Gastrocnemius medialis (tissue), 4 donors: ENCODE results near the gene OR5M8. TPM values are rescaled to one million over a fixed set of nuclear protein-coding genes. Genes with fewer than 3 reads are reported as not detected.

Experiments used
- ATAC-seq, 2 donors: fragments of 150-250 bp; one replicate each; pipeline ENCODE4 v1.9.1; 2016
- DNase-seq, 2 donors: peaks; one replicate each; pipeline ENCODE4 v3.0.0-alpha.2; 2019
- H3K27ac ChIP-seq, 4 donors: fragments of 200-600 bp; sonication (generic); 1 replicate in 1 of 4; 2 replicates in 3 of 4; pipeline ENCODE4 v1.5.1; 2016 to 2018; ENCODE audit warnings: mild to moderate bottlenecking in 2 of 4, moderate library complexity in 1 of 4
- H3K27me3 ChIP-seq, 3 donors: fragments of 200-600 bp; sonication (generic) in 2 of 3; 1 replicate in 1 of 3; 2 replicates in 2 of 3; pipeline versions ENCODE4 v1.5.1 to v1.6.0; 2016 to 2019; ENCODE audit warnings: mild to moderate bottlenecking in 1 of 3, moderate library complexity in 1 of 3
- H3K36me3 ChIP-seq, 2 donors: fragments of 200-600 bp; sonication (generic) in 1 of 2; one replicate each; pipeline ENCODE4 v1.5.1; 2017 to 2018
- H3K4me1 ChIP-seq, 2 donors: fragments of 200-600 bp; sonication (generic) in 1 of 2; one replicate each; pipeline ENCODE4 v1.5.1; 2016 to 2017; ENCODE audit warnings: mild to moderate bottlenecking in 2 of 2
- H3K4me3 ChIP-seq, 4 donors: fragments of 200-600 bp; sonication (generic) in 3 of 4; 1 replicate in 1 of 4; 2 replicates in 3 of 4; pipeline ENCODE4 v1.5.1; 2016 to 2019; ENCODE audit warnings: mild to moderate bottlenecking in 2 of 4
- H3K9me3 ChIP-seq, 3 donors: fragments of 200-600 bp; sonication (generic) in 2 of 3; 1 replicate in 1 of 3; 2 replicates in 2 of 3; pipeline ENCODE4 v1.5.1; 2016 to 2019
- CTCF ChIP-seq, 5 experiments: fragments of 450-650 bp in 3 of 5; fragments of 200-600 bp in 2 of 5; sonication (generic) in 2 of 5; IDR thresholded peaks in 4 of 5; conservative IDR thresholded peaks in 1 of 5; 1 replicate in 4 of 5; 2 replicates in 1 of 5; pipeline ENCODE4 v1.5.1; 2016 to 2019; ENCODE audit warnings: antibody characterized with exemption in 5 of 5, mild to moderate bottlenecking in 3 of 5, moderate library complexity in 3 of 5
- POLR2A ChIP-seq, 2 donors: fragments of 450-650 bp; IDR thresholded peaks; one replicate each; pipeline ENCODE4 v1.6.1; 2017; ENCODE audit warnings: antibody characterized with exemption in 2 of 2, mild to moderate bottlenecking in 2 of 2, moderate library complexity in 2 of 2
- in situ Hi-C, 4 donors: fragments of 200-750 bp; cut with MboI; loops; one replicate each; pipeline versions ENCODE4 v1.15.0 to v1.8.0; 2017; ENCODE audit warnings: low sequenced_read_pairs in 4 of 4
- intact Hi-C: fragments of 100-400 bp; cut with DNase I; formaldehyde crosslinking; loops from one replicate; pipeline ENCODE4 v1.15.1; 2023; ENCODE audit warnings: low total_unique reads
- total RNA-seq, 4 donors: library from RNA; depleted of rRNA; stranded (reverse); fragments of >200 nt; gene quantifications; one replicate each; pipeline versions ENCODE4 v1.1.0 to v1.2.3, GENCODE V29; 2016

OR5M8 gene
- total RNA-seq, 4 donors from 2014 or later = not detected

- intact Hi-C loops = no loop called here
- in situ Hi-C loops = no loop called here
These were observed 17.9 kb downstream of the OR5M8 start, which contains the start of gene OR5M3 for GRCh38 chr11:56473252-56473651. TSS of gene OR5M3 (minus strand) at chr11:56473352. CDS start at chr11:56470497, 2,855 bp downstream.

GRCh38 chr11:56457076-56457475 is 34.1 kb downstream of the OR5M8 start:
- ATAC-seq (no peak), DNase-seq (no peak)
- Histone ChIP-seq H3K9me3 (no peaks in the 10 kb centered on the region), H3K27me3 (no peaks in the 10 kb centered on the region), H3K4me1 (no peaks in the 10 kb centered on the region), H3K27ac (no peak overlapping the region), H3K4me3 (no peak overlapping the region), H3K36me3 (no peaks in the 10 kb centered on the region)
- intact Hi-C loops = no loop called here
- in situ Hi-C loops = no loop called here
- TF ChIP-seq CTCF (IDR thresholded peaks at IDR 0.05 in 4 of 5, conservative IDR thresholded peaks at IDR 0.05 in 1 of 5) (no peak), POLR2A (IDR thresholded peaks at IDR 0.05) (no peak)

More at GRCh38 chr11:56473252-56473651, 17.9 kb downstream of the OR5M8 start, which contains the start of gene OR5M3:
- no peak within 1 kb of the TSS for H3K4me3 ChIP-seq
- H3K36me3 ChIP-seq = no peaks in the 10 kb centered on the region
- DNase-seq (no peak), ATAC-seq (no peak)
- TF ChIP-seq CTCF (IDR thresholded peaks at IDR 0.05 in 4 of 5, conservative IDR thresholded peaks at IDR 0.05 in 1 of 5) (no peak), POLR2A (IDR thresholded peaks at IDR 0.05) (no peak)
- no peaks in the 10 kb centered on the region for H3K4me1 ChIP-seq
- H3K9me3 ChIP-seq = no peaks in the 10 kb centered on the region
- no peaks in the 10 kb centered on the region for H3K27me3 ChIP-seq
- H3K27ac ChIP-seq = no peak within 1 kb of the TSS

GRCh38 chr11:56453521-56453920 is 37.6 kb downstream of the OR5M8 start:
- H3K36me3 ChIP-seq = no peaks in the 10 kb centered on the region

More at GRCh38 chr11:56453521-56453920, 37.6 kb downstream of the OR5M8 start:
- no peak for TF ChIP-seq CTCF (IDR thresholded peaks at IDR 0.05 in 4 of 5, conservative IDR thresholded peaks at IDR 0.05 in 1 of 5)
- TF ChIP-seq POLR2A (IDR thresholded peaks at IDR 0.05) = no peak
- in situ Hi-C loops = no loop called here
- ATAC-seq (no peak), DNase-seq (no peak)
- no peaks in the 10 kb centered on the region for H3K27me3 ChIP-seq
- no peaks in the 10 kb centered on the region for H3K4me1 ChIP-seq
- intact Hi-C loops = no loop called here
- no peak overlapping the region for H3K4me3 ChIP-seq
- H3K27ac ChIP-seq = no peak overlapping the region
- no peaks in the 10 kb centered on the region for H3K9me3 ChIP-seq

Other genes starting within 250 kb of the OR5M8 start
- not detected for gene OR5T3, start 239.1 kb downstream of the OR5M8 start, total RNA-seq
- gene OR5T1, start 217.2 kb downstream of the OR5M8 start, total RNA-seq = not detected
- not detected for gene OR8H1, start 199.1 kb downstream of the OR5M8 start, total RNA-seq
- not detected for gene OR8K3, start 176.2 kb downstream of the OR5M8 start, total RNA-seq
- gene OR8K1, start 145.3 kb downstream of the OR5M8 start, total RNA-seq = not detected
- gene OR8J1, start 137.1 kb downstream of the OR5M8 start, total RNA-seq = not detected
- not detected for gene OR8U1, start 115.7 kb downstream of the OR5M8 start, total RNA-seq
- not detected for gene OR5AL1, start 78.7 kb downstream of the OR5M8 start, total RNA-seq
- not detected for gene OR5M3, start 18.0 kb downstream of the OR5M8 start, total RNA-seq
- not detected for gene OR5M11, start 51.9 kb upstream of the OR5M8 start, total RNA-seq
- gene OR5M10, start 86.4 kb upstream of the OR5M8 start, total RNA-seq = not detected
- not detected for gene OR5M1, start 123.5 kb upstream of the OR5M8 start, total RNA-seq
- gene OR5AP2, start 151.1 kb upstream of the OR5M8 start, total RNA-seq = not detected
- not detected for gene OR5AR1, start 172.3 kb upstream of the OR5M8 start, total RNA-seq
- not detected for gene OR9G1, start 207.7 kb upstream of the OR5M8 start, total RNA-seq